ENCODE data around the gene PCDHGA11.

PCDHGA11 gene

DNA sequence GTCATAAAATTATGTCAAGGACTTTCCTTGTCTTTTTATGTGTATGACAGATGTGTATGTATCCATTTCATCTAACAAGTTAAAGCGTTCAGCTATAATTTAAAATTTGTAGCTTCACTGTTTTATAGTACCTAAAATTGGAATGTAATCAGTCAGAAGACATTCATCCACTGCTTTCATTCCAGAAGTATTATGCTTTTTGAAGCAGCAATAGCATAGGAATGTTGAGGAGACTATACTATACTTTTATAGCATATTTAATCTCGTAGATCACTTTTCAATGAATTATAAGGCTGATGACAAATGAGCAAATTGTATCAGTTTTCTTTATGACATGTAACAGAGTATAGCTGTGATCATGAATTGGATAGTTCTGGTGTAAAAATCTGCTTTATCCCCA, 16.4 kb downstream of the PCDHGA11 start:
- Mint-ChIP-seq H3K4me3 (no peak overlapping the region), H3K27me3 (peaks cover 42% of the 10 kb centered on the region), H3K27ac (no peak overlapping the region), H3K4me1 (ENCODE audit: low read depth) (no peaks in the 10 kb centered on the region), H3K9me3 (peaks cover 9% of the 10 kb centered on the region), H3K36me3 (ENCODE audit: low read depth) (peaks cover 8% of the 10 kb centered on the region)

DNA sequence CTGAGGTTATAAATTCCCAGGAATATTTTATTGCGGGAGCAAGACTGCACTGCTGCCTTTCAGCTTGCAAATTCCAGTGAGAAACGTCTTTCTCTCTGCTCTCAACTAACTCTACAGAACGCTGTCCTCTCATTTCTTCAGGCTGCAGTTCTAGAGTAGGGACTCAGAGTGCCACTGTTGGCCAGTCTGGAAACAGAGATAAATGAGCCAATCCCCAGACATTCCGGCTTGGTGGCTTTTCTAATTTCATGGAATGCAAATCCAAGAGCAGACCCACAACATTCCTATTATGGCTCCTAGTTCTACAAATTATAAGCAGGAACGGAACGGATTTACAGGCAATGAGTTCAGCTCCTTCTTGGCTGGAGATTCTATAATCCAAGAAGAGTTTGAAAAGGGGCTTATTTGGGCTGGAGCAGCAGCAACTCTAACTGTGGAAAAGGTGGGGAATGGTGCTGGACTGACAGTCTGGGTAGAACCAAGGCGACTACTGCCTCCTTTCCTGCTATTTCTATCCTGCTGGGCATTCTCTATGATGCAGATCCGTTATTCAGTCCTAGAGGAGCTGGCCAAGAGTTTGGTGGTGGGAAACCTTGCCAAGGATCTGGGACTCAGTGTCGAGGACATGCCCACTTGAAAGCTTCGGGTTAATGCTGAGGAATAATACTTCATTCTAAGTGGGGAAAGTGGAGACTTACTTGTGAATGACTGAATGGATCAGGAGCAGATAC, 18.7 kb downstream of the PCDHGA11 start:
- Mint-ChIP-seq H3K9me3 (peaks cover 4% of the 10 kb centered on the region), H3K27me3 (peaks cover 29% of the 10 kb centered on the region), H3K4me1 (ENCODE audit: low read depth) (no peaks in the 10 kb centered on the region), H3K36me3 (ENCODE audit: low read depth) (peaks cover 4% of the 10 kb centered on the region), H3K27ac (no peak overlapping the region), H3K4me3 (no peak overlapping the region)

DNA sequence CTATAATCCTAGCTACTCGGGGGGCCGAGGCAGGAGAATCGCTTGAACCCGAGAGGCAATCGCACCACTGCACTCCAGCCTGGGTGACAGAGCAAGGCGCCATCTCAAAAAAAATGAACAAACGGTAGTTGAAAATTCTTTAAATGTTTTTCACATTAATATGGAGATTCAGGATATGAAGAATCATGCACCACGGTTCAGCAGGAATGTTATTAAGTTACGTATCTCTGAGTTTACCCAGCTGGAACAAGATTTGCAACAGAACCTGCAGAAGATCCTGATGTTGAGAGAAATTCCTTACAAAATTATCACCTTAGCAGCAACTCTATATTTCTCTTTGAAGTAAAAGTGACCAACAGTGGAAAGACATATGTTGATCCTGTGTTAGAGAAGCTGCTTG, 19.5 kb downstream of the PCDHGA11 start:
- no peak overlapping the region for H3K4me3 Mint-ChIP-seq
- peaks cover 4% of the 10 kb centered on the region for H3K36me3 Mint-ChIP-seq (ENCODE audit: low read depth)
- no peaks in the 10 kb centered on the region for H3K4me1 Mint-ChIP-seq (ENCODE audit: low read depth)
- peaks cover 25% of the 10 kb centered on the region for H3K27me3 Mint-ChIP-seq
- H3K9me3 Mint-ChIP-seq, result peaks cover 4% of the 10 kb centered on the region
- H3K27ac Mint-ChIP-seq, result no peak overlapping the region

GRCh38 chr5:141441571-141442170, 20.8 kb downstream of the PCDHGA11 start:
- Mint-ChIP-seq H3K9me3 (peaks cover 4% of the 10 kb centered on the region), H3K4me3 (no peak overlapping the region), H3K4me1 (ENCODE audit: low read depth) (no peaks in the 10 kb centered on the region), H3K27ac (no peak overlapping the region), H3K36me3 (ENCODE audit: low read depth) (peaks cover 4% of the 10 kb centered on the region), H3K27me3 (peaks cover 26% of the 10 kb centered on the region)

DNA sequence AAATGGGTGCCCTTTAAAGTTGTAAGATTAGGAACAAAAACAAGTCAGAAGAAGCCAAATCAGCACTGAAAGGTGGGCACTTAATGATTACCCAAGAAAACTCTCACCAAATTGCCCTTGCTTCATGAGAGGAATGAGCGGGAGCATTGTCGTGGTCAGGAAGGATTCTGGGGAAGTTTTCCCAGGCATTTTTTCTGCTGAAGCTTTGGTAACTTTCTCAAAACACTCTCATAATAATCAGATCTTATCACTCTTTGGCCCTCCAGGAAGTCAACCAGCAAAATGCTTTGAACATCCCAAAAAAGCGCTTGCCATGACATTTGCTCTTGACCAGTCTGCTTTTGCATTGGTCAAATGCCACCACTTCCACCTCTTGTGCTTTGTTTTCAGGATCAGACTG, 44.5 kb downstream of the PCDHGA11 start:
- Mint-ChIP-seq H3K9me3 (peaks cover 6% of the 10 kb centered on the region), H3K36me3 (ENCODE audit: low read depth) (no peaks in the 10 kb centered on the region)

More for the DNA sequence above, 44.5 kb downstream of the PCDHGA11 start:
- no peak overlapping the region for H3K4me3 Mint-ChIP-seq
- no peak overlapping the region for H3K27ac Mint-ChIP-seq
- no peaks in the 10 kb centered on the region for H3K4me1 Mint-ChIP-seq (ENCODE audit: low read depth)
- H3K27me3 Mint-ChIP-seq, result peaks cover 26% of the 10 kb centered on the region
